Caco-2 (cell line): ENCODE data around the gene VLDLR. TPM values are rescaled to one million over a fixed set of nuclear protein-coding genes. Genes with fewer than 3 reads are reported as not detected.

Experiments used
- BruUV-seq: library from RNA; stranded (reverse); fragments of 400-500 nt; replicated peaks from 2 replicates; lab custom pipeline; 2021; lab: Mats Ljungman, UMichigan
- CTCF ChIA-PET: fragments of 300-600 bp; sonication (Branson Sonifier 250); formaldehyde crosslinking; loops from one replicate; lab custom pipeline; 2022; ENCODE audit warnings: antibody characterized with exemption; lab: Charles Lee
- POLR2A ChIA-PET: fragments of 300-600 bp; sonication (Branson Sonifier 250); formaldehyde crosslinking; loops from one replicate; lab custom pipeline; 2022; ENCODE audit warnings: antibody characterized with exemption; lab: Charles Lee
- DNase-seq, 2 experiments: peaks; one replicate each; pipeline versions ENCODE4 v3.0.0 to v3.0.0-alpha.2; 2020 to 2022
- H3K27me3 ChIP-seq: replicated peaks from 2 replicates; pipeline ENCODE4 v1.6.0; 2011; ENCODE audit warnings: low read length; ENCODE audit not compliant: control insufficient read depth, insufficient read depth
- H3K36me3 ChIP-seq: 2 replicates; pipeline ENCODE4 v1.5.1; 2011; ENCODE audit warnings: low read length; ENCODE audit not compliant: control insufficient read depth, insufficient read depth
- H3K4me1 ChIP-seq: fragments of 250-450 bp; sonication (Bioruptor Pico); 2 replicates; pipeline ENCODE4 v1.5.1; 2020; ENCODE audit warnings: mild to moderate bottlenecking
- H3K4me3 ChIP-seq: 2 replicates; pipeline ENCODE4 v1.5.1; 2011; ENCODE audit warnings: low read depth, mild to moderate bottlenecking, control low read depth, low read length
- H3K9me3 ChIP-seq: fragments of 250-450 bp; sonication (Bioruptor Pico); 2 replicates; pipeline ENCODE4 v1.5.1; 2020; ENCODE audit warnings: mild to moderate bottlenecking, moderate library complexity
- H3K27ac Mint-ChIP-seq: one replicate; pipeline ENCODE4 v1.8.0; 2022; ENCODE audit warnings: mixed read lengths; ENCODE audit not compliant: unreplicated experiment
- H3K27me3 Mint-ChIP-seq: one replicate; pipeline ENCODE4 v1.8.0; 2022; ENCODE audit warnings: mixed read lengths; ENCODE audit not compliant: insufficient read depth, unreplicated experiment
- H3K36me3 Mint-ChIP-seq: one replicate; pipeline ENCODE4 v1.8.0; 2022; ENCODE audit warnings: mild to moderate bottlenecking, mixed read lengths; ENCODE audit not compliant: insufficient read depth, unreplicated experiment
- H3K4me1 Mint-ChIP-seq: one replicate; pipeline ENCODE4 v1.8.0; 2022; ENCODE audit warnings: low read depth, mixed read lengths; ENCODE audit not compliant: unreplicated experiment
- H3K4me3 Mint-ChIP-seq: one replicate; pipeline ENCODE4 v1.8.0; 2022; ENCODE audit warnings: mild to moderate bottlenecking, moderate library complexity, mixed read lengths; ENCODE audit not compliant: unreplicated experiment
- H3K9me3 Mint-ChIP-seq: one replicate; pipeline ENCODE4 v1.8.0; 2022; ENCODE audit warnings: mixed read lengths; ENCODE audit not compliant: unreplicated experiment
- CTCF ChIP-seq, 2 experiments: fragments of 200-600 bp in 1 of 2; IDR thresholded peaks; 1 replicate in 1 of 2; 2 replicates in 1 of 2; pipeline versions ENCODE4 v1.5.1 to v1.8.0; 2011 to 2022; ENCODE audit warnings: antibody characterized with exemption in 1 of 2, control low read depth in 1 of 2, inconsistent platforms in 1 of 2, low read depth in 1 of 2, low read length in 1 of 2, mild to moderate bottlenecking in 1 of 2, moderate library complexity in 1 of 2; ENCODE audit not compliant: insufficient read depth in 1 of 2, severe bottlenecking in 1 of 2, unreplicated experiment in 1 of 2
- intact Hi-C: fragments of 100-400 bp; cut with micrococcal nuclease; formaldehyde crosslinking; loops from one replicate; pipeline ENCODE4 v1.10.0; 2022; ENCODE audit not compliant: unreplicated experiment
- total RNA-seq: library from RNA; stranded (reverse); gene quantifications from 2 replicates; pipeline ENCODE4 v1.2.3, GENCODE V29; 2022

The VLDLR gene
- total RNA-seq, 1 experiment from 2014 or later, result 42.3 TPM

GRCh38 chr9:2600307-2600706, 21.3 kb upstream of the VLDLR start:
- Mint-ChIP-seq H3K36me3 (no peaks in the 10 kb centered on the region), H3K27ac (no peak overlapping the region), H3K4me3 (no peak overlapping the region), H3K4me1 (peaks cover 7% of the 10 kb centered on the region), H3K27me3 (no peaks in the 10 kb centered on the region), H3K9me3 (no peaks in the 10 kb centered on the region)
- no peaks in the 10 kb centered on the region for H3K36me3 ChIP-seq
- no peak overlapping the region for H3K4me3 ChIP-seq
- ChIA-PET POLR2A (no interaction called here), CTCF (no interaction called here)
- intact Hi-C loops, result no loop called here
- TF ChIP-seq CTCF (IDR thresholded peaks at IDR 0.05; ENCODE audit: insufficient read depth in 1 of 2, low read depth in 1 of 2, low read length in 1 of 2, severe bottlenecking in 1 of 2, unreplicated experiment in 1 of 2), result no peak
- no peaks in the 10 kb centered on the region; the same call in 1 of the 2 replicates for H3K4me1 ChIP-seq
- H3K27me3 ChIP-seq, result no peaks in the 10 kb centered on the region
- no TSS peak for BruUV-seq
- no peaks in the 10 kb centered on the region for H3K9me3 ChIP-seq
- no peak for DNase-seq

DNA sequence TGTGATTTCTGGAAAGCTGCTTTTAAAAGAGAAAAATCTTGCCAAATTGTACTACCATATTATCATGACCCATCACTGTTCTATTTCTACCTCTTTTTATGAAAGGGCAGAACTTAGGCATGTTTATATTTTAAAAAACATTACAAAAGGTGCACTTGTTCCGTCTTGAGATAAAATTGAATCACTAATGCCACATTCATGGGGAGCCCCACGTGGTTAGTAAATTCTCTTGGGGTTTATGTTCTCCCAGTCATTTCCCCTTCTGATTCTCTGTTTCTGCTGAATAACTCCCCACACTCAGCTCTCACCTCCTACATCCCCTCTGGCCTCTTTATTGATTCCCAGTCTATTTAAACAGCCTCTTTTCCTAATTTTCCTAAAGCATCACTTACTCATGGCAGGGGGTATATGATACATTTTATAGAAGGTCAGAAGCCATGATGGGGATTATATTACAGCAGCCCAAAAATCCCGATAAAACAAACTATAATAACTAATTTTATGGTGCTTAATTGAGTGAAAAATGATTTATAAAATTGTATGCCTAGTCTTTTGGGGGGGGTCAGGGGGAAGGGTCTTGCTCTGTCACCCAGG, 19.7 kb upstream of the VLDLR start:
- DNase-seq, result no peak
- H3K9me3 ChIP-seq, result no peaks in the 10 kb centered on the region
- no peak overlapping the region for H3K4me3 ChIP-seq
- BruUV-seq, result no TSS peak
- no peaks in the 10 kb centered on the region for H3K36me3 ChIP-seq
- ChIA-PET POLR2A (no interaction called here), CTCF (no interaction called here)
- no peaks in the 10 kb centered on the region; the same call in 1 of the 2 replicates for H3K4me1 ChIP-seq
- Mint-ChIP-seq H3K36me3 (no peaks in the 10 kb centered on the region), H3K27me3 (no peaks in the 10 kb centered on the region), H3K4me3 (no peak overlapping the region), H3K27ac (no peak overlapping the region), H3K9me3 (no peaks in the 10 kb centered on the region), H3K4me1 (peaks cover 7% of the 10 kb centered on the region)
- TF ChIP-seq CTCF (IDR thresholded peaks at IDR 0.05; ENCODE audit: insufficient read depth in 1 of 2, low read depth in 1 of 2, low read length in 1 of 2, severe bottlenecking in 1 of 2, unreplicated experiment in 1 of 2), result no peak
- H3K27me3 ChIP-seq, result no peaks in the 10 kb centered on the region
- intact Hi-C loops, result no loop called here

GRCh38 chr9:2602704-2603116, 18.9 kb upstream of the VLDLR start:
- H3K36me3 ChIP-seq, result no peaks in the 10 kb centered on the region
- POLR2A ChIA-PET, result no interaction called here
- BruUV-seq, result no TSS peak
- Mint-ChIP-seq H3K27me3 (no peaks in the 10 kb centered on the region), H3K27ac (no peak overlapping the region), H3K9me3 (no peaks in the 10 kb centered on the region), H3K36me3 (no peaks in the 10 kb centered on the region), H3K4me3 (no peak overlapping the region), H3K4me1 (peaks cover 7% of the 10 kb centered on the region)
- no peaks in the 10 kb centered on the region; the same call in 1 of the 2 replicates for H3K4me1 ChIP-seq
- DNase-seq, result peak in 1 of 2 experiments; percentile 5
- no peaks in the 10 kb centered on the region for H3K9me3 ChIP-seq
- no peaks in the 10 kb centered on the region for H3K27me3 ChIP-seq
- no peak for TF ChIP-seq CTCF (IDR thresholded peaks at IDR 0.05; ENCODE audit: insufficient read depth in 1 of 2, low read depth in 1 of 2, low read length in 1 of 2, severe bottlenecking in 1 of 2, unreplicated experiment in 1 of 2)
- intact Hi-C loops, result no loop called here
- CTCF ChIA-PET, result no interaction called here
- no peak overlapping the region for H3K4me3 ChIP-seq
